RWPE2 (cell line): ENCODE data around the gene CALD1.

Source experiments
- ATAC-seq: fragments of 200-7000 bp; cut with Tn5 transposase; 3 replicates; pipeline ENCODE4 v1.9.1; 2021; ENCODE audit warnings: low read depth
- DNase-seq: peaks from one replicate; pipeline ENCODE4 v3.0.0-alpha.2; 2020; ENCODE audit warnings: low spot score
- H3K27ac ChIP-seq: fragments of 450-650 bp; 2 replicates; pipeline ENCODE4 v1.5.1; 2017; ENCODE audit warnings: mild to moderate bottlenecking; ENCODE audit not compliant: poor library complexity, severe bottlenecking
- H3K27me3 ChIP-seq: fragments of 250-450 bp; sonication (Bioruptor Pico); 2 replicates; pipeline ENCODE4 v1.5.1; 2021; ENCODE audit warnings: mild to moderate bottlenecking, moderate library complexity; ENCODE audit not compliant: insufficient read depth, poor library complexity, severe bottlenecking
- H3K36me3 ChIP-seq: fragments of 250-450 bp; sonication (Bioruptor Pico); 2 replicates; pipeline ENCODE4 v1.5.1; 2020; ENCODE audit warnings: low read depth, mild to moderate bottlenecking, moderate library complexity
- H3K4me1 ChIP-seq: fragments of 250-450 bp; sonication (Bioruptor Pico); 2 replicates; pipeline ENCODE4 v1.5.1; 2021; ENCODE audit warnings: mild to moderate bottlenecking, moderate library complexity; ENCODE audit not compliant: insufficient read depth, poor library complexity, severe bottlenecking
- H3K4me3 ChIP-seq: fragments of 250-450 bp; sonication (Bioruptor Pico); 2 replicates; pipeline ENCODE4 v1.5.1; 2021; ENCODE audit warnings: mild to moderate bottlenecking, moderate library complexity; ENCODE audit not compliant: severe bottlenecking
- H3K9me3 ChIP-seq: fragments of 250-450 bp; sonication (Bioruptor Pico); 2 replicates; pipeline ENCODE4 v1.5.1; 2021; ENCODE audit warnings: mild to moderate bottlenecking, moderate library complexity; ENCODE audit not compliant: severe bottlenecking
- CTCF ChIP-seq: fragments of 450-650 bp; IDR thresholded peaks from one replicate; pipeline ENCODE4 v1.5.1; 2017; ENCODE audit warnings: mild to moderate bottlenecking, moderate library complexity; ENCODE audit not compliant: poor library complexity, severe bottlenecking

Gene CALD1

GRCh38 chr7:134852625-134853024 lies 73.2 kb downstream of the CALD1 start:
- Histone ChIP-seq H3K9me3 (peaks cover 3% of the 10 kb centered on the region), H3K4me1 (peaks cover 6% of the 10 kb centered on the region), H3K27me3 (no peaks in the 10 kb centered on the region), H3K4me3 (no peak overlapping the region), H3K36me3 (no peaks in the 10 kb centered on the region), H3K27ac (no peak overlapping the region)
- ATAC-seq (no peak), DNase-seq (no peak)
- no peak for TF ChIP-seq CTCF

- Histone ChIP-seq H3K4me1 (peaks cover 6% of the 10 kb centered on the region), H3K36me3 (no peaks in the 10 kb centered on the region), H3K4me3 (no peak overlapping the region), H3K9me3 (peaks cover 3% of the 10 kb centered on the region), H3K27me3 (no peaks in the 10 kb centered on the region), H3K27ac (no peak overlapping the region)
- no peak for TF ChIP-seq CTCF
- no peak for DNase-seq
- ATAC-seq: no peak
Measured at GRCh38 chr7:134854816-134855215, 75.4 kb downstream of the CALD1 start.

- Histone ChIP-seq H3K27me3 (no peaks in the 10 kb centered on the region), H3K27ac (no peak overlapping the region), H3K36me3 (no peaks in the 10 kb centered on the region), H3K4me3 (no peak overlapping the region), H3K4me1 (peaks cover 6% of the 10 kb centered on the region), H3K9me3 (peaks cover 3% of the 10 kb centered on the region)
- no peak for DNase-seq
- no peak for ATAC-seq
- TF ChIP-seq CTCF: no peak
Measured at GRCh38 chr7:134855442-134855841, 76.0 kb downstream of the CALD1 start.

GRCh38 chr7:134856091-134856490 lies 76.7 kb downstream of the CALD1 start:
- peaks cover under 1% of the 10 kb centered on the region for H3K4me1 ChIP-seq
- no peaks in the 10 kb centered on the region for H3K27me3 ChIP-seq
- DNase-seq (no peak), ATAC-seq (no peak)
- no peaks in the 10 kb centered on the region for H3K36me3 ChIP-seq
- no peak for TF ChIP-seq CTCF
- no peak overlapping the region for H3K27ac ChIP-seq
- H3K4me3 ChIP-seq: no peak overlapping the region
- H3K9me3 ChIP-seq: peaks cover 3% of the 10 kb centered on the region

- no peaks in the 10 kb centered on the region for H3K4me1 ChIP-seq
- ATAC-seq (no peak), DNase-seq (no peak)
- H3K9me3 ChIP-seq: peaks cover 3% of the 10 kb centered on the region
- H3K27me3 ChIP-seq: no peaks in the 10 kb centered on the region
- no peak overlapping the region for H3K27ac ChIP-seq
- no peak for TF ChIP-seq CTCF
- no peak overlapping the region for H3K4me3 ChIP-seq
- no peaks in the 10 kb centered on the region for H3K36me3 ChIP-seq
Measured at GRCh38 chr7:134856691-134857090, 77.3 kb downstream of the CALD1 start.
